Upper lobe of right lung (tissue), 1 donor: ENCODE results near the gene CD34. TPM values are rescaled to one million over a fixed set of nuclear protein-coding genes. Genes with fewer than 3 reads are reported as not detected.

Experiments
- ATAC-seq: fragments of 200-7000 bp; cut with Tn5 transposase; one replicate; pipeline ENCODE4 v1.9.1; 2020; ENCODE audit warnings: mild to moderate bottlenecking, moderate library complexity
- DNase-seq: peaks from one replicate; pipeline ENCODE4 v3.0.0-alpha.2; 2020
- H3K27ac ChIP-seq: fragments of 200-600 bp; one replicate; pipeline ENCODE4 v1.8.0; 2022
- H3K27me3 ChIP-seq: fragments of 200-600 bp; one replicate; pipeline ENCODE4 v1.8.0; 2022; ENCODE audit warnings: mild to moderate bottlenecking
- H3K36me3 ChIP-seq: fragments of 200-600 bp; one replicate; pipeline ENCODE4 v1.8.0; 2022
- H3K4me1 ChIP-seq: fragments of 200-600 bp; one replicate; pipeline ENCODE4 v1.8.0; 2022
- H3K4me3 ChIP-seq: fragments of 200-600 bp; one replicate; pipeline ENCODE4 v1.8.0; 2022; ENCODE audit warnings: mild to moderate bottlenecking
- H3K9me3 ChIP-seq: fragments of 200-600 bp; one replicate; pipeline ENCODE4 v1.8.0; 2022
- intact Hi-C: fragments of 100-400 bp; cut with DNase I; formaldehyde crosslinking; loops from one replicate; pipeline ENCODE4 v1.11.0; 2022
- total RNA-seq: library from RNA; stranded (reverse); fragmentation: NEBNext Ultra II Directional; extraction: Animal tissue kit (Norgen Biotek cat#: 25700); gene quantifications from one replicate; pipeline ENCODE4 v1.2.1, GENCODE V29; 2021
- TF ChIP-seq, protein P1 (sequence below): fragments of 200-600 bp; IDR thresholded peaks from one replicate; pipeline ENCODE4 v1.8.0; 2022; ENCODE audit warnings: antibody characterized with exemption
- donor health status: DM: no; HTN: yes; CAD: no; lungs with severe emphysema.

Gene CD34
- total RNA-seq, 1 donor from 2014 or later, result 50.7 TPM

DNA sequence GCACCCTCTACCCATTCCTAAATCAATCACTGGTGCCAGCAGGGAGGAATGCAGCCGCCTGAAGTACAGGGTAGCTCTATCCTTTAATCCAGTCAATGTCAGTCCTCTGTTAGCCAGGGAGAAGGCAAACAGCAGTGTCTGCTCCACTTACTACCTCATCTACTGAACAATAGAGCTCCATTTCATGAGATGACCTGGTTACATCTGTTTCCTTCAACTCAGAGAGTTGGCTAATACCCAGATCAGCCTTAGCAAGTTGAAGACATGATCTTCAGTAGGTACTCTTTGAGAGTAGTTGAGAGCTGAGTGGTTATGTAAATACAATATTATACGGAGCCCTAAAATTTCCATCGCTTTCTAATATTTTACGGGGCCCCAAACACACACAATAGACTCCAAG is 46.1 kb upstream of the CD34 start:
- Histone ChIP-seq H3K36me3 (no peaks in the 10 kb centered on the region), H3K27me3 (no peaks in the 10 kb centered on the region), H3K9me3 (no peaks in the 10 kb centered on the region), H3K4me3 (no peak overlapping the region), H3K4me1 (peaks cover 12% of the 10 kb centered on the region), H3K27ac (no peak overlapping the region)
- no peak for DNase-seq
- no peak for ATAC-seq
- intact Hi-C loops, result no loop called here
- TF ChIP-seq, protein P1, sequence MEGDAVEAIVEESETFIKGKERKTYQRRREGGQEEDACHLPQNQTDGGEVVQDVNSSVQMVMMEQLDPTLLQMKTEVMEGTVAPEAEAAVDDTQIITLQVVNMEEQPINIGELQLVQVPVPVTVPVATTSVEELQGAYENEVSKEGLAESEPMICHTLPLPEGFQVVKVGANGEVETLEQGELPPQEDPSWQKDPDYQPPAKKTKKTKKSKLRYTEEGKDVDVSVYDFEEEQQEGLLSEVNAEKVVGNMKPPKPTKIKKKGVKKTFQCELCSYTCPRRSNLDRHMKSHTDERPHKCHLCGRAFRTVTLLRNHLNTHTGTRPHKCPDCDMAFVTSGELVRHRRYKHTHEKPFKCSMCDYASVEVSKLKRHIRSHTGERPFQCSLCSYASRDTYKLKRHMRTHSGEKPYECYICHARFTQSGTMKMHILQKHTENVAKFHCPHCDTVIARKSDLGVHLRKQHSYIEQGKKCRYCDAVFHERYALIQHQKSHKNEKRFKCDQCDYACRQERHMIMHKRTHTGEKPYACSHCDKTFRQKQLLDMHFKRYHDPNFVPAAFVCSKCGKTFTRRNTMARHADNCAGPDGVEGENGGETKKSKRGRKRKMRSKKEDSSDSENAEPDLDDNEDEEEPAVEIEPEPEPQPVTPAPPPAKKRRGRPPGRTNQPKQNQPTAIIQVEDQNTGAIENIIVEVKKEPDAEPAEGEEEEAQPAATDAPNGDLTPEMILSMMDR, result no peak

DNA sequence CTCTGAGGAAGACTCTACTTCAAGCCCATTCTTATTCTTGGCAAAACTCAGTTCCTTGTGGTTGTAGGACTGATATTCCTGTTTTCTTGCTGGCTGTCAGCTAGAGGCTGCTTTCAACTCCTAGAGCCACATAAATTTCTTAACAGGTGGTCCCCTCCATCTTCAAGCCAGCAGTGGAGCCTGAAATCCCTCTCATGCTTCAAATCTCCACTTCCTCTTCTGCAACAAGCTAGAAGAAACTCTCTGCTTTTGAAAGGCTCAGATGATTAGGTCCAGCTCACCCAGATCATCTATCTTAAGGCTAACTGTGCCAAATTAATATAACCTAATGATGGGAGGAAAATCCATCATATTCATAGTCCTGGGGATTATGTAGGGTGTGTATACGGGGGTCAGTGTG is 43.2 kb upstream of the CD34 start:
- Histone ChIP-seq H3K4me1 (peaks cover 6% of the 10 kb centered on the region), H3K9me3 (no peaks in the 10 kb centered on the region), H3K27me3 (no peaks in the 10 kb centered on the region), H3K36me3 (no peaks in the 10 kb centered on the region), H3K27ac (no peak overlapping the region), H3K4me3 (no peak overlapping the region)
- TF ChIP-seq, protein P1, result no peak
- DNase-seq (no peak), ATAC-seq (no peak)
- intact Hi-C loops, result no loop called here

DNA sequence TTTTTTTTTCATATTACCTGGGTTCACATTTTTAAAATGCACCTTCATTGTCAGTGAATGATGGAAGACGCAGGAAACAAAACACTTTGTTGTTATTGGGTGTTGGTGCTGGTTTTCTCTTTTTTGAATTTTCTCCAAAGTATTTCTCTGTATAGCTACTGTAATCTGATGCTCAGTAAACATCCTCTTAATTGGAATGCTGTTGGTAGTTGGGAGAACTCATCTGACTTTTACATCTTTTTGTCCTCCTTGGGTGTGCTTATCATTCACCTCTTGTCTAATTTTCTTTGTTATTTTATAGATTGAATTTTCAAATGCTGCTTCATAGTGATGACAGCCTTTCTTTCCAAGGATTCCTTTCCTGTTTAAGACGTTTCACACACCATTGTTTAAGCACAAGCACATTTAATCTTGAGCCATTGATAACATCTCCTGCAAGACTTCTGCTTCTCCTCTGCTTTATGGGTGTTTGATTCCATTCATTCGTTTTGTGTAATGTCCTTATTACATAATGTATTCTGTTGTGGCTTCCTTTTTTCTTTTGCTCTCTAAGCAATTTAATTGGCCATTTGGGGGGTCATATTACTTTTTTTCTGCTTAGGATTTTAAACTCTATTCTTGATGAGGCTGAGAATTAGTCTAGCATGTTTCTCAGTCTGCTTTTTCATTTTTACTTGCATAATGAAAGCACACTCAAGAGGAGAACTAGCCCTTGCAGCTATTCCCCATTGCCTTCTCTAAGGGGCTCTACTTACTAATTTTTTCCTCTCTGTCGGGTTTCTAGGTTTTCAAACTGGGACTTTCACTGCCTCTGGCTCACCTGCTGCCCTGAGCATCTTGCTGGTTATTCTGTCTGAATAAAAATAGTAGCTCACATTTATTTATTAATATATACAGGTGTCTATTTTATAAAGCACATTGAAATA is 42.0 kb upstream of the CD34 start:
- no peak overlapping the region for H3K4me3 ChIP-seq
- ATAC-seq (no peak), DNase-seq (no peak)
- H3K36me3 ChIP-seq, result no peaks in the 10 kb centered on the region
- no peak overlapping the region for H3K27ac ChIP-seq
- H3K4me1 ChIP-seq, result no peaks in the 10 kb centered on the region
- no peaks in the 10 kb centered on the region for H3K9me3 ChIP-seq
- H3K27me3 ChIP-seq, result no peaks in the 10 kb centered on the region
- intact Hi-C loops, result no loop called here
- TF ChIP-seq, protein P1, result no peak

DNA sequence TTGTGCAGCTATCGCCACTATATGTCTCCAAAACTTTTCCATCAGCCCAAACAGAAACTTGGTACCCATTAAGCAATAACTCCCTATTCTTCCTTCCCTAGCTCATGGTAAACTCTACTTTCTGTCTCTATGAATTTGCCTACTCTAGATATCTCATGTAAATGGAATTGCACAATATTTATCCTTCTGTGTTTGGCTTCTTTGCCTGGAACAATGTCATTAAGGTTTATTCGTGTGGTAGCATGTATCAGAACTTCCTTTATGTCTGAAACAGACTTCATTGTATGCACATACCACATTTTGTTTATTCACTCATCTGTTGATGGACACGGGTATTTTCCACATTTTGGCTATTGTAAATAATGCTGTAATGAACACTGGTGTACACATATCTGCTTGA is 40.7 kb upstream of the CD34 start:
- Histone ChIP-seq H3K4me1 (no peaks in the 10 kb centered on the region), H3K9me3 (no peaks in the 10 kb centered on the region), H3K27ac (no peak overlapping the region), H3K4me3 (no peak overlapping the region), H3K27me3 (no peaks in the 10 kb centered on the region), H3K36me3 (no peaks in the 10 kb centered on the region)
- DNase-seq (no peak), ATAC-seq (no peak)
- TF ChIP-seq, protein P1, result no peak
- intact Hi-C loops, result no loop called here

DNA sequence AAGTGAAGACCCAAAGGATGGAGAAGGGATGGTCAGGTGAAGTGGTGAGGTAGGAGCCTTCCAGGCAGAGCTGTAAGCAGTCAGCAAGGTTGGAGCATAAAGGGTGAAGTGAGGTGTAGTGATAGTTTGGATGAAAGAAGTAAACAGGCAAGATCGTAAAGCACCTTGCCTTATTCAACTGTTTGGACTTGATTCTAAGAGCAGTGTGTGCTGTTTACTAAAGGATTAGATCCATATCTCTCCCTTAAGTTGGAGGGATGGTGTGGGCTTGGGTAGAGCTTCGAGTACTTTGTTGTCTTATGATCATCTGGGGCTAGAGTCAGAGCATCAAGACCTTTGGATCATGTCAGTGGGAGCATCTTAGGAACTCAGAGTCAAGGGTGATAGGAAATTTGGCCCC is 39.8 kb upstream of the CD34 start:
- no peak overlapping the region for H3K4me3 ChIP-seq
- no peaks in the 10 kb centered on the region for H3K27me3 ChIP-seq
- no peak for DNase-seq
- H3K9me3 ChIP-seq, result no peaks in the 10 kb centered on the region
- no peak for ATAC-seq
- TF ChIP-seq, protein P1, result no peak
- no peaks in the 10 kb centered on the region for H3K4me1 ChIP-seq
- no peak overlapping the region for H3K27ac ChIP-seq
- intact Hi-C loops, result no loop called here
- no peaks in the 10 kb centered on the region for H3K36me3 ChIP-seq
